Activated CD4-positive, alpha-beta T cell treated with anti-CD3 and anti-CD28 coated beads for 1 hour (primary cell): ENCODE data around the gene GLG1.

ENCODE experiments used
- DNase-seq: peaks from one replicate; pipeline ENCODE4 v3.0.0-alpha.2; 2020

Gene GLG1

GRCh38 chr16:74608381-74608780 is 1.5 kb upstream of the GLG1 start:
- DNase-seq, result no peak

GRCh38 chr16:74607962-74608356 is 1.0 kb upstream of the GLG1 start:
- no peak for DNase-seq

GRCh38 chr16:74607310-74607961 is 522 bp upstream of the GLG1 start:
- DNase-seq, result no peak

GRCh38 chr16:74605746-74606520 is 981 bp downstream of the GLG1 start:
- no peak for DNase-seq

- no peak for DNase-seq
Observed at GRCh38 chr16:74605332-74605731, 1.6 kb downstream of the GLG1 start.

- DNase-seq, result no peak
Observed at GRCh38 chr16:74603848-74604247, 3.1 kb downstream of the GLG1 start.

GRCh38 chr16:74601126-74601871 is 5.6 kb downstream of the GLG1 start:
- peak; percentile 51 for DNase-seq

GRCh38 chr16:74596586-74596985 is 10.3 kb downstream of the GLG1 start:
- no peak for DNase-seq

GRCh38 chr16:74592847-74593246 is 14.1 kb downstream of the GLG1 start:
- no peak for DNase-seq

- no peak for DNase-seq
Observed at GRCh38 chr16:74591876-74592650, 14.9 kb downstream of the GLG1 start.

GRCh38 chr16:74586948-74587347 is 20.0 kb downstream of the GLG1 start:
- DNase-seq, result no peak

GRCh38 chr16:74585846-74586443 is 21.0 kb downstream of the GLG1 start:
- no peak for DNase-seq

- no peak for DNase-seq
Observed at GRCh38 chr16:74583926-74584666, 22.8 kb downstream of the GLG1 start.

- no peak for DNase-seq
Observed at GRCh38 chr16:74582970-74583369, 23.9 kb downstream of the GLG1 start.

GRCh38 chr16:74580833-74581232 is 26.1 kb downstream of the GLG1 start:
- DNase-seq, result no peak

GRCh38 chr16:74578838-74579237 is 28.1 kb downstream of the GLG1 start:
- no peak for DNase-seq

- no peak for DNase-seq
Observed at GRCh38 chr16:74578433-74578832, 28.5 kb downstream of the GLG1 start.

GRCh38 chr16:74577882-74578366 is 29.0 kb downstream of the GLG1 start:
- no peak for DNase-seq

GRCh38 chr16:74575807-74576643 is 30.9 kb downstream of the GLG1 start:
- no peak for DNase-seq

- no peak for DNase-seq
Observed at GRCh38 chr16:74575175-74575806, 31.6 kb downstream of the GLG1 start.
